Stimulated activated CD4-positive, alpha-beta T cell treated with anti-CD3 and anti-CD28 coated beads, Interleukin-2, amount 100 ng/mL, for 24 hours (primary cell): Measurements from ENCODE around the gene RERG.

Source experiments
- DNase-seq, 2 donors: peaks; one replicate each; pipeline ENCODE4 v3.0.0-alpha.2; 2020

Gene RERG

GRCh38 chr12:15183821-15184220 lies 37.4 kb downstream of the RERG start:
- DNase-seq: no peak

- no peak for DNase-seq
These were observed 40.1 kb downstream of the RERG start for GRCh38 chr12:15181017-15181683.

GRCh38 chr12:15180325-15180724 lies 40.9 kb downstream of the RERG start:
- DNase-seq: no peak

- no peak for DNase-seq
These were observed 41.5 kb downstream of the RERG start for GRCh38 chr12:15179672-15180071.

- DNase-seq: no peak
These were observed 48.1 kb downstream of the RERG start for GRCh38 chr12:15173142-15173541.

GRCh38 chr12:15172060-15172822 lies 49.0 kb downstream of the RERG start:
- no peak for DNase-seq

- no peak for DNase-seq
These were observed 50.1 kb downstream of the RERG start for GRCh38 chr12:15171012-15171655.

- no peak for DNase-seq
These were observed 53.1 kb downstream of the RERG start for GRCh38 chr12:15168026-15168678.

GRCh38 chr12:15165012-15165659 lies 56.1 kb downstream of the RERG start:
- no peak for DNase-seq

GRCh38 chr12:15163030-15163976 lies 57.9 kb downstream of the RERG start:
- no peak for DNase-seq

GRCh38 chr12:15158083-15158482 lies 63.1 kb downstream of the RERG start:
- DNase-seq: no peak

- no peak for DNase-seq
These were observed 63.9 kb downstream of the RERG start for GRCh38 chr12:15157269-15157671.

GRCh38 chr12:15155271-15155670 lies 65.9 kb downstream of the RERG start:
- no peak for DNase-seq

GRCh38 chr12:15154103-15154502 lies 67.1 kb downstream of the RERG start:
- no peak for DNase-seq

- no peak for DNase-seq
These were observed 68.3 kb downstream of the RERG start for GRCh38 chr12:15152868-15153267.

GRCh38 chr12:15152456-15152855 lies 68.8 kb downstream of the RERG start:
- DNase-seq: no peak

- no peak for DNase-seq
These were observed 69.8 kb downstream of the RERG start for GRCh38 chr12:15151161-15152091.

GRCh38 chr12:15146585-15146984 lies 74.6 kb downstream of the RERG start:
- no peak for DNase-seq

GRCh38 chr12:15143467-15143866 lies 77.8 kb downstream of the RERG start:
- DNase-seq: no peak

- DNase-seq: no peak
These were observed 78.5 kb downstream of the RERG start for GRCh38 chr12:15142711-15143110.

- no peak for DNase-seq
These were observed 89.8 kb downstream of the RERG start for GRCh38 chr12:15131431-15131830.
